Astrocyte (in vitro differentiated cells and primary cell): ENCODE measurements around the gene NTRK3. TPM values are rescaled to one million over a fixed set of nuclear protein-coding genes. Genes with fewer than 3 reads are reported as not detected.

Source experiments
- DNase-seq: peaks from one replicate; pipeline ENCODE4 v3.0.0-alpha.2; 2010; ENCODE audit warnings: low read depth
- FAIRE-seq: peaks from 2 replicates; lab custom pipeline; 2011; peaks lifted over from hg19 to GRCh38; lab: Jason Lieb, UNC
- H2AFZ ChIP-seq: 2 replicates; pipeline ENCODE4 v1.6.0; 2012; ENCODE audit warnings: low read depth, low read length, inconsistent platforms
- H3K27ac ChIP-seq: 2 replicates; pipeline ENCODE4 v1.5.1; 2011; ENCODE audit warnings: low read depth, low read length, inconsistent platforms
- H3K27me3 ChIP-seq: 2 replicates; pipeline ENCODE4 v1.6.0; 2011; ENCODE audit warnings: low read length, inconsistent platforms; ENCODE audit not compliant: insufficient read depth
- H3K36me3 ChIP-seq: 2 replicates; pipeline ENCODE4 v1.5.1; 2011; ENCODE audit warnings: low read length, inconsistent platforms; ENCODE audit not compliant: insufficient read depth
- H3K4me1 ChIP-seq: 2 replicates; pipeline ENCODE4 v1.5.1; 2011; ENCODE audit warnings: low read length, inconsistent platforms; ENCODE audit not compliant: insufficient read depth
- H3K4me2 ChIP-seq: 2 replicates; pipeline ENCODE4 v1.6.0; 2012; ENCODE audit warnings: low read length, inconsistent platforms
- H3K4me3 ChIP-seq: 2 replicates; pipeline ENCODE4 v1.5.1; 2011; ENCODE audit warnings: low read depth, mild to moderate bottlenecking, low read length, inconsistent platforms; ENCODE audit not compliant: insufficient read depth
- H3K79me2 ChIP-seq: 2 replicates; pipeline ENCODE4 v1.6.0; 2012; ENCODE audit warnings: mild to moderate bottlenecking, low read length, inconsistent platforms; ENCODE audit not compliant: insufficient read depth
- H3K9ac ChIP-seq: 2 replicates; pipeline ENCODE4 v1.6.0; 2012; ENCODE audit warnings: mild to moderate bottlenecking, low read length, inconsistent platforms
- H3K9me3 ChIP-seq: 2 replicates; pipeline ENCODE4 v1.5.1; 2012; ENCODE audit warnings: low read depth, mild to moderate bottlenecking, low read length, inconsistent platforms; ENCODE audit not compliant: insufficient read depth
- H4K20me1 ChIP-seq: 2 replicates; pipeline ENCODE4 v1.6.0; 2012; ENCODE audit warnings: low read length, inconsistent platforms; ENCODE audit not compliant: insufficient read depth
- H3K27ac Mint-ChIP-seq: one replicate; pipeline ENCODE4 v1.8.0; 2021; ENCODE audit warnings: mild to moderate bottlenecking, mixed read lengths; ENCODE audit not compliant: unreplicated experiment
- H3K27me3 Mint-ChIP-seq: one replicate; pipeline ENCODE4 v1.8.0; 2021; ENCODE audit warnings: low read depth, mixed read lengths; ENCODE audit not compliant: unreplicated experiment
- H3K36me3 Mint-ChIP-seq: one replicate; pipeline ENCODE4 v1.8.0; 2021; ENCODE audit warnings: low read depth, mixed read lengths; ENCODE audit not compliant: unreplicated experiment
- H3K4me1 Mint-ChIP-seq: one replicate; pipeline ENCODE4 v1.8.0; 2021; ENCODE audit warnings: low read depth, mixed read lengths; ENCODE audit not compliant: unreplicated experiment
- H3K4me3 Mint-ChIP-seq: one replicate; pipeline ENCODE4 v1.8.0; 2021; ENCODE audit warnings: mild to moderate bottlenecking, moderate library complexity, mixed read lengths; ENCODE audit not compliant: unreplicated experiment
- H3K9me3 Mint-ChIP-seq: one replicate; pipeline ENCODE4 v1.8.0; 2021; ENCODE audit warnings: mild to moderate bottlenecking, mixed read lengths; ENCODE audit not compliant: unreplicated experiment
- EZH2 ChIP-seq: IDR thresholded peaks from 2 replicates; pipeline ENCODE4 v1.6.1; 2012; ENCODE audit warnings: mild to moderate bottlenecking, low read length, inconsistent platforms; ENCODE audit not compliant: insufficient read depth
- total RNA-seq: library from RNA; stranded (reverse); gene quantifications from 2 replicates; pipeline ENCODE4 v1.2.1, GENCODE V29; 2021
- TF ChIP-seq, protein P1 (sequence below): IDR thresholded peaks from 2 replicates; pipeline ENCODE4 v1.5.1; 2011; ENCODE audit warnings: low read depth, mild to moderate bottlenecking, inconsistent platforms, low read length, moderate library complexity; ENCODE audit not compliant: insufficient read depth

NTRK3 gene
- total RNA-seq, 1 donor from 2014 or later: 12.9 TPM

DNA sequence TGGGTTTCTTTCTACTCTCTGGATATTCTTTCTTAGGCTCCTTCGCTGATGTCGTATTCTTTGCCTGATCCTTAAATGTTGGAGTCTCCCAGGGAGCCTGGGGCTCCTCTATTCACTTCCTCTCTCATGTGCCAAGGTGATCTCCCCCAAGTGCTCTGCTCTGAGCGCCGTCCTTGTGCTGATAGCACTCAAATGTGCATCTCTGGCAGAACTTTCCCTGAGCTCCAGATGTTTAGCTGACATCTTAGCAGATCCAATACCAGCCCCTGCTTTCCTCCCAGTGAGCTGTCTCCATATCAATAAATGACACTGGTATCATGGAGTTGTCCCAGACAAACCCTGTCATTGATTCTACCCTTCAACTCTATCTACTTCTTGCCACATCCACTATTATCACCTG, 62.4 kb downstream of the NTRK3 start:
- Histone ChIP-seq H3K36me3 (no peaks in the 10 kb centered on the region), H3K27me3 (no peaks in the 10 kb centered on the region), H3K4me2 (no peak overlapping the region), H3K9me3 (no peaks in the 10 kb centered on the region), H2AFZ (no peak overlapping the region), H3K9ac (no peak overlapping the region), H4K20me1 (no peaks in the 10 kb centered on the region), H3K4me3 (no peak overlapping the region), H3K27ac (no peak overlapping the region), H3K79me2 (no peaks in the 10 kb centered on the region), H3K4me1 (no peaks in the 10 kb centered on the region)
- no peak for DNase-seq
- TF ChIP-seq, protein P1, sequence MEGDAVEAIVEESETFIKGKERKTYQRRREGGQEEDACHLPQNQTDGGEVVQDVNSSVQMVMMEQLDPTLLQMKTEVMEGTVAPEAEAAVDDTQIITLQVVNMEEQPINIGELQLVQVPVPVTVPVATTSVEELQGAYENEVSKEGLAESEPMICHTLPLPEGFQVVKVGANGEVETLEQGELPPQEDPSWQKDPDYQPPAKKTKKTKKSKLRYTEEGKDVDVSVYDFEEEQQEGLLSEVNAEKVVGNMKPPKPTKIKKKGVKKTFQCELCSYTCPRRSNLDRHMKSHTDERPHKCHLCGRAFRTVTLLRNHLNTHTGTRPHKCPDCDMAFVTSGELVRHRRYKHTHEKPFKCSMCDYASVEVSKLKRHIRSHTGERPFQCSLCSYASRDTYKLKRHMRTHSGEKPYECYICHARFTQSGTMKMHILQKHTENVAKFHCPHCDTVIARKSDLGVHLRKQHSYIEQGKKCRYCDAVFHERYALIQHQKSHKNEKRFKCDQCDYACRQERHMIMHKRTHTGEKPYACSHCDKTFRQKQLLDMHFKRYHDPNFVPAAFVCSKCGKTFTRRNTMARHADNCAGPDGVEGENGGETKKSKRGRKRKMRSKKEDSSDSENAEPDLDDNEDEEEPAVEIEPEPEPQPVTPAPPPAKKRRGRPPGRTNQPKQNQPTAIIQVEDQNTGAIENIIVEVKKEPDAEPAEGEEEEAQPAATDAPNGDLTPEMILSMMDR: no peak
- TF ChIP-seq EZH2: no peak
- Mint-ChIP-seq H3K9me3 (peaks cover 5% of the 10 kb centered on the region), H3K4me3 (no peak overlapping the region), H3K36me3 (peaks cover 3% of the 10 kb centered on the region), H3K27ac (no peak overlapping the region), H3K27me3 (peaks cover 38% of the 10 kb centered on the region), H3K4me1 (no peaks in the 10 kb centered on the region)
- FAIRE-seq: no peak

DNA sequence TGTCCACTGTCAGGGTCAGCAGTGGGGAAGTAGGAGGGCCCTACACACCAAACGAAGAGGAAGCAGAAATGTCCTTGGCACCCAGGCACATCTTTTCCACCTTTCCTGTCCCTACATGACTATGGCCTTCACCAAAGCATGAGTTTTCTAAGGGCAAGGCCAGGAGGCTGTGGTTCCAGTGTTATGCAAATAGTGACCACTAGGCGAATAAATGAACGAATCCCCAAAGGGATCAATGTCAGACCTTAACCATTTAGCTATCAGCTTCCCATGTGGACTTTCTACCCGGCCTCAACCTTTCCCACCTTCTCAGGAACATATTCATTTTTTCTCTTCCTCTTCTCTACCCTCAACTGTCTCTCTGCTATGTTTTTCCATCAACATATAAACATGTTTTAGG, 63.1 kb downstream of the NTRK3 start:
- no peak overlapping the region for H2AFZ ChIP-seq
- Mint-ChIP-seq H3K36me3 (peaks cover 3% of the 10 kb centered on the region), H3K27me3 (peaks cover 38% of the 10 kb centered on the region), H3K9me3 (peaks cover 5% of the 10 kb centered on the region), H3K4me1 (no peaks in the 10 kb centered on the region), H3K27ac (no peak overlapping the region), H3K4me3 (no peak overlapping the region)
- H4K20me1 ChIP-seq: no peaks in the 10 kb centered on the region
- TF ChIP-seq, protein P1: no peak
- no peak for TF ChIP-seq EZH2
- no peaks in the 10 kb centered on the region for H3K4me1 ChIP-seq
- H3K36me3 ChIP-seq: no peaks in the 10 kb centered on the region
- no peaks in the 10 kb centered on the region for H3K9me3 ChIP-seq
- H3K9ac ChIP-seq: no peak overlapping the region
- DNase-seq (no peak), FAIRE-seq (no peak)
- H3K4me3 ChIP-seq: no peak overlapping the region
- H3K4me2 ChIP-seq: no peak overlapping the region
- H3K27me3 ChIP-seq: no peaks in the 10 kb centered on the region
- H3K79me2 ChIP-seq: no peaks in the 10 kb centered on the region
- no peak overlapping the region for H3K27ac ChIP-seq

DNA sequence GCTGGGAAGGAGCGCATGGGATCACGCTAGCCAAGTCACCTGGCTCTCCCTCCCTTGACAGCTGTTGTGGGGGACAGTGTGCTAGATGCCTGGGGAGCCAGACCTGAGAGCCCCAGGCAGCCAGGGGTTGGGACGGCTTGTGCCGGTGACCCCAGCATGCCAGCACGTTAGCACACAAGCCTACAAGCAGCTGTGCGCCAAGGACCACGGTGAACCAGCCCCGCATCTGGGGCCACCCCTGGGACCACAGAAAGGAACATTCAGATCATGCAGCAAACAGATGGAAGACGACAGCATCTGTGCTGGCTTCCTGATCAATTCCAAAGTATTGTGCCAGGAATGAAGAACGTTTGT, 64.8 kb downstream of the NTRK3 start:
- H3K4me3 Mint-ChIP-seq: no peak overlapping the region
- no peak overlapping the region for H3K4me2 ChIP-seq
- no peak overlapping the region for H3K4me3 ChIP-seq
- no peaks in the 10 kb centered on the region for H3K36me3 ChIP-seq
- H3K9me3 ChIP-seq: no peaks in the 10 kb centered on the region
- no peak for FAIRE-seq
- H3K79me2 ChIP-seq: no peaks in the 10 kb centered on the region
- peaks cover 3% of the 10 kb centered on the region for H3K36me3 Mint-ChIP-seq
- H3K27me3 ChIP-seq: no peaks in the 10 kb centered on the region
- H3K4me1 ChIP-seq: no peaks in the 10 kb centered on the region
- no peaks in the 10 kb centered on the region for H4K20me1 ChIP-seq
- TF ChIP-seq, protein P1: no peak
- TF ChIP-seq EZH2: no peak
- H3K27me3 Mint-ChIP-seq: peaks cover 29% of the 10 kb centered on the region
- DNase-seq: no peak
- H3K4me1 Mint-ChIP-seq: no peaks in the 10 kb centered on the region
- H2AFZ ChIP-seq: no peak overlapping the region
- peaks cover 4% of the 10 kb centered on the region for H3K9me3 Mint-ChIP-seq
- H3K27ac Mint-ChIP-seq: no peak overlapping the region
- no peak overlapping the region for H3K9ac ChIP-seq
- no peak overlapping the region for H3K27ac ChIP-seq
